Measurements from ENCODE around the gene CTRL. TPM values are rescaled to one million over a fixed set of nuclear protein-coding genes. Genes with fewer than 3 reads are reported as not detected.

CTRL gene
- total RNA-seq, 3 donors from 2014 or later (not counting 1 experiment from before 2014, with no cell fraction given) = 14.3 to 17.2 (median 15.0) TPM

DNA sequence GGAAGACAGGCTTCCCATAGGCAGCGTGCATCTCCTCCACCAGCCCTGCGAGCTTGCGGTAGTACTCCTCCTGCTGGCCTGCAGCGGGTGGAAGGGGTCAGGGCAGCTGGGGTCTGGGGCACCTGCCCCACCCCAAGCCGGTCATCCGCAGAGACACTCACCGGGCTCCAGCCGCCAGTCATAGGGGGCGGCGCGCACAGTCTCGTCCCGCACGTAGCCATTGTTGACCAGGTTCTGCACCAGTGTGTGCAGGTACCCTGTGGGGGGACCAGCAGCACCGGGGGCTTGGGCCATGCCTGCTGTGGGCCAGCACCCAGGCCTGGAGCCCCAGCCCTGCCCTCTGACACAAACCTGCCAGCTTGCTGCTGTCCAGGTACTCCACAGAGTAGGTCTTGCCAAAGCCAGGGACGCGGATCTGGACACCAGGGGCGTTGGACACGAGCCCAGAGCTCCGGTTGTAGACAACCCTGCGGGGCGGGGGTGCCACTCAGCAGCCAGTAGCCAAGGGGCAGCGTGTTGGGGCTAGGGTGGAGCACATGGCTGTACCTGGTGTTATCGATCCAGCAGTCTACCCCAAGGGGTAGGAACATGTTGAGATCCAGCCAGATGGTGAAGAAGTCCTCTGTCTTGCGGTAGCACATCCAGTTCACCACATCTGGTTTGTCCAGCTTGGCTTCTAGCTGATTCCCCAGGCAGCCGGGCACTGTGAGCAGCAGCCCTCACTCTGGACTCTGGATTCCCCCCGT, 11.0 kb upstream of the CTRL start:
- no peaks in the 10 kb centered on the region for H3K9me3 ChIP-seq (ENCODE audit: control insufficient read depth, insufficient read depth, low read length)
- H3K27ac ChIP-seq (ENCODE audit: low read length) = no peak overlapping the region
- no peaks in the 10 kb centered on the region for H3K27me3 ChIP-seq (ENCODE audit: control insufficient read depth, insufficient read depth, low read length)
- 98% methylated on average over 27 of the region's 27 CpGs for WGBS (ENCODE audit: insufficient coverage)
- H3K27me3 Mint-ChIP-seq (ENCODE audit: low read depth in 2 of 2) = no peaks in the 10 kb centered on the region
- no peak overlapping the region for H3K4me3 ChIP-seq (ENCODE audit: low read length)
- peaks cover 17% of the 10 kb centered on the region for H3K36me3 ChIP-seq (ENCODE audit: control insufficient read depth, insufficient read depth, low read length)
- TF ChIP-seq, protein P1, sequence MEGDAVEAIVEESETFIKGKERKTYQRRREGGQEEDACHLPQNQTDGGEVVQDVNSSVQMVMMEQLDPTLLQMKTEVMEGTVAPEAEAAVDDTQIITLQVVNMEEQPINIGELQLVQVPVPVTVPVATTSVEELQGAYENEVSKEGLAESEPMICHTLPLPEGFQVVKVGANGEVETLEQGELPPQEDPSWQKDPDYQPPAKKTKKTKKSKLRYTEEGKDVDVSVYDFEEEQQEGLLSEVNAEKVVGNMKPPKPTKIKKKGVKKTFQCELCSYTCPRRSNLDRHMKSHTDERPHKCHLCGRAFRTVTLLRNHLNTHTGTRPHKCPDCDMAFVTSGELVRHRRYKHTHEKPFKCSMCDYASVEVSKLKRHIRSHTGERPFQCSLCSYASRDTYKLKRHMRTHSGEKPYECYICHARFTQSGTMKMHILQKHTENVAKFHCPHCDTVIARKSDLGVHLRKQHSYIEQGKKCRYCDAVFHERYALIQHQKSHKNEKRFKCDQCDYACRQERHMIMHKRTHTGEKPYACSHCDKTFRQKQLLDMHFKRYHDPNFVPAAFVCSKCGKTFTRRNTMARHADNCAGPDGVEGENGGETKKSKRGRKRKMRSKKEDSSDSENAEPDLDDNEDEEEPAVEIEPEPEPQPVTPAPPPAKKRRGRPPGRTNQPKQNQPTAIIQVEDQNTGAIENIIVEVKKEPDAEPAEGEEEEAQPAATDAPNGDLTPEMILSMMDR (IDR thresholded peaks at IDR 0.05) = no peak
- no peaks in the 10 kb centered on the region for H3K36me3 Mint-ChIP-seq
- H3K9me3 Mint-ChIP-seq = no peaks in the 10 kb centered on the region
- H3K4me3 Mint-ChIP-seq = no peak overlapping the region
- DNase-seq (no peak), ATAC-seq (no peak)
- H3K4me1 ChIP-seq (ENCODE audit: control insufficient read depth, insufficient read depth, low read length) = peaks cover 32% of the 10 kb centered on the region
- peaks cover 18 to 24% of the 10 kb centered on the region in 2 donors for H3K4me1 Mint-ChIP-seq
- peak overlapping the region in 1 of 2 donors; percentile 45 for H3K27ac Mint-ChIP-seq
- intact Hi-C loops (cut with micrococcal nuclease) = no loop called here

DNA sequence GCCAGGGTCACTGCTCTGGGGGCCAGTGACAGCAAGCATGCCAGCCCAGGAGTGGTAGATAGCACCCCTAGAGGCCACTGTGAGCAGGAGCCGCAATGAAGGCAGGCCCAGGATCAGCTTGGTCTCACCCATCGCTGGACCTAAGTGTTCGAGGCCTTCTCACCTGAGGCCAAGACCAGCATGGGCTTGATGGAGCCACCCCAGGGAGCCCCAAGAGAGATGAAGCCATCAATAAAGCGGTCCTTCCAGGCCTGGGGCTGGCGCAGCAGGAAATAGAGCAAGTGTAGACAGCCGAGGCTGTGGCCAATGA, 10.5 kb upstream of the CTRL start:
- Histone ChIP-seq H3K27ac (ENCODE audit: low read length) (no peak overlapping the region), H3K27me3 (ENCODE audit: control insufficient read depth, insufficient read depth, low read length) (no peaks in the 10 kb centered on the region), H3K4me3 (ENCODE audit: low read length) (no peak overlapping the region), H3K4me1 (ENCODE audit: control insufficient read depth, insufficient read depth, low read length) (peaks cover 37% of the 10 kb centered on the region), H3K9me3 (ENCODE audit: control insufficient read depth, insufficient read depth, low read length) (no peaks in the 10 kb centered on the region), H3K36me3 (ENCODE audit: control insufficient read depth, insufficient read depth, low read length) (peaks cover 17% of the 10 kb centered on the region)
- TF ChIP-seq, protein P1 (IDR thresholded peaks at IDR 0.05) = peak; percentile 60
- 88% methylated on average over 6 of the region's 6 CpGs for WGBS (ENCODE audit: insufficient coverage)
- DNase-seq (peak in 1 of 2 donors; percentile 60), ATAC-seq (peak in 2 of 3 donors; percentile 78 to 83)
- Mint-ChIP-seq H3K27ac (peak overlapping the region in 1 of 2 donors; percentile 45), H3K4me1 (peaks cover 21 to 28% of the 10 kb centered on the region in 2 donors), H3K36me3 (no peaks in the 10 kb centered on the region), H3K9me3 (no peaks in the 10 kb centered on the region), H3K27me3 (ENCODE audit: low read depth in 2 of 2) (no peaks in the 10 kb centered on the region), H3K4me3 (no peak overlapping the region)
- intact Hi-C loops (cut with micrococcal nuclease) = no loop called here

DNA sequence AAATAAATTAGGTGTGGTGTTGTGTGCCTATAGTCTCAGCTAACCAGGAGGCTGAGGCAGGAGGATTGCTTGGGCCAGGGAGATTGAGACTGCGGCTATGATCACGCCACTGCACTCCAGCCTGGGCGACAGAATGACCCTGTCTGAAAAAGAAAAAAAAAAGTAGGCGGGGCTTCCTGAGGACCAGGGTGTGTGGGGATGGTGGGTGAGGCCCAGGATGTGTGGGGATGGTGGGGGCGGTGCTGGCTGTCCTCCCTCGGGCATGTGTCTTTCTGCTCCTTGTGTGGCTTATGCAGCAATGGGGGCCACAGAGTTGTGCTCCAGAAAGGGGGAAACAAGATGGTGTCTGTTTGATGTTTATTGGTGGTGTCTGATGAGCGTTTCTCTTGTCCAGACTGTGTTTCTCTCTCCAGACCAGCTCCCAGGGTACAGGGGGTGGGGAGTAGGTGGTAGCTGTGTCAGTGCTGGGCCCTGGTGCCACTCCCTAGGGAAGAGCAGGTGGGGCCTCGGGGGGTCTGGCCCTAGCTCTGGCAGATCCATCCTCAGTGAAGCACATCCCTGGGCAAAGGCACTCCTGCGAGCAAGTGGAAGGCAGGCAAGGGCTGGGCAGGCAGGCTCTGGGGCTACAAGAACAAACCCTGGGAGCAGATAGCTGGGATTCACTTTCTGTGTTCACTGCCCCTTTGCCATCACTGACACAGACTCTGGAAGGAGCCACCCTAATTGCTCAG, 10.0 kb upstream of the CTRL start:
- no peak for ATAC-seq
- intact Hi-C loops (cut with micrococcal nuclease) = no loop called here

More for the DNA sequence above, 10.0 kb upstream of the CTRL start:
- peaks cover 42% of the 10 kb centered on the region for H3K4me1 ChIP-seq (ENCODE audit: control insufficient read depth, insufficient read depth, low read length)
- H3K27me3 Mint-ChIP-seq (ENCODE audit: low read depth in 2 of 2) = no peaks in the 10 kb centered on the region
- no peak overlapping the region for H3K4me3 Mint-ChIP-seq
- peaks cover 26 to 33% of the 10 kb centered on the region in 2 donors for H3K4me1 Mint-ChIP-seq
- TF ChIP-seq, protein P1 (IDR thresholded peaks at IDR 0.05) = no peak
- H3K36me3 ChIP-seq (ENCODE audit: control insufficient read depth, insufficient read depth, low read length) = peaks cover 17% of the 10 kb centered on the region
- H3K27ac Mint-ChIP-seq = peak overlapping the region; percentile 29 to 45
- H3K36me3 Mint-ChIP-seq = no peaks in the 10 kb centered on the region
- no peak for DNase-seq
- 78% methylated on average over 9 of the region's 9 CpGs for WGBS (ENCODE audit: insufficient coverage)
- H3K4me3 ChIP-seq (ENCODE audit: low read length) = no peak overlapping the region
- no peak overlapping the region for H3K27ac ChIP-seq (ENCODE audit: low read length)
- no peaks in the 10 kb centered on the region for H3K9me3 Mint-ChIP-seq
- no peaks in the 10 kb centered on the region for H3K27me3 ChIP-seq (ENCODE audit: control insufficient read depth, insufficient read depth, low read length)
- no peaks in the 10 kb centered on the region for H3K9me3 ChIP-seq (ENCODE audit: control insufficient read depth, insufficient read depth, low read length)

Data from natural killer cell (primary cell).